ENCODE measurements around the gene FGF18. TPM values are rescaled to one million over a fixed set of nuclear protein-coding genes. Genes with fewer than 3 reads are reported as not detected.
"Not testable (repeated sequence)": the region's sequence is repeated elsewhere in the genome, so short reads cannot be mapped to it uniquely, and the experiment has no call there.

The FGF18 gene
- total and polyA plus RNA-seq, 2 donors from 2014 or later: 0.39 to 1.8 TPM

GRCh38 chr5:171371326-171371725 lies 48.1 kb upstream of the FGF18 start:
- H3K27me3 ChIP-seq (ENCODE audit: control insufficient read depth, insufficient read depth, low read length): no peaks in the 10 kb centered on the region
- no peaks in the 10 kb centered on the region for H3K36me3 ChIP-seq (ENCODE audit: control insufficient read depth in 2 of 3, insufficient read depth in 3 of 3, low read length in 3 of 3)
- no peak overlapping the region for H3K27ac ChIP-seq (ENCODE audit: low read depth in 2 of 2, low read length in 2 of 2)
- H3K9ac ChIP-seq (ENCODE audit: low read length in 3 of 3): no peak overlapping the region
- H3K4me3 ChIP-seq (ENCODE audit: low read length in 3 of 3): no peak overlapping the region
- TF ChIP-seq CTCF (IDR thresholded peaks at IDR 0.05; ENCODE audit: borderline replicate concordance, extremely low read depth, insufficient read depth): no peak
- no peaks in the 10 kb centered on the region for H3K9me3 ChIP-seq (ENCODE audit: control insufficient read depth in 2 of 3, insufficient read depth in 1 of 3, low read length in 3 of 3)
- H3K4me1 ChIP-seq (ENCODE audit: control insufficient read depth in 2 of 3, insufficient read depth in 2 of 3, low read depth in 1 of 3, low read length in 3 of 3): no peaks in the 10 kb centered on the region
- intact Hi-C loops (cut with DNase I): no loop called here
- FAIRE-seq (no peak), DNase-seq (peak in 1 of 5 donors; percentile 41)

GRCh38 chr5:171379961-171380360 lies 39.5 kb upstream of the FGF18 start:
- no peak overlapping the region for H3K4me3 ChIP-seq (ENCODE audit: low read length in 3 of 3)
- DNase-seq: peak in 1 of 5 donors; percentile 7

GRCh38 chr5:171384416-171384815 lies 35.0 kb upstream of the FGF18 start:
- H3K4me1 ChIP-seq (ENCODE audit: control insufficient read depth in 2 of 3, insufficient read depth in 2 of 3, low read depth in 1 of 3, low read length in 3 of 3); H3K36me3 ChIP-seq (ENCODE audit: control insufficient read depth in 2 of 3, insufficient read depth in 3 of 3, low read length in 3 of 3); intact Hi-C loops (cut with DNase I); H3K27me3 ChIP-seq (ENCODE audit: control insufficient read depth, insufficient read depth, low read length); H3K9me3 ChIP-seq (ENCODE audit: control insufficient read depth in 2 of 3, insufficient read depth in 1 of 3, low read length in 3 of 3); H3K4me3 ChIP-seq (ENCODE audit: low read length in 3 of 3); H3K27ac ChIP-seq (ENCODE audit: low read depth in 2 of 2, low read length in 2 of 2); DNase-seq; FAIRE-seq; H3K9ac ChIP-seq (ENCODE audit: low read length in 3 of 3): not testable (repeated sequence)

More at GRCh38 chr5:171379961-171380360, 39.5 kb upstream of the FGF18 start:
- Histone ChIP-seq H3K27ac (ENCODE audit: low read depth in 2 of 2, low read length in 2 of 2) (no peak overlapping the region), H3K4me1 (ENCODE audit: control insufficient read depth in 2 of 3, insufficient read depth in 2 of 3, low read depth in 1 of 3, low read length in 3 of 3) (no peaks in the 10 kb centered on the region), H3K9ac (ENCODE audit: low read length in 3 of 3) (no peak overlapping the region), H3K27me3 (ENCODE audit: control insufficient read depth, insufficient read depth, low read length) (no peaks in the 10 kb centered on the region), H3K36me3 (ENCODE audit: control insufficient read depth in 2 of 3, insufficient read depth in 3 of 3, low read length in 3 of 3) (no peaks in the 10 kb centered on the region), H3K9me3 (ENCODE audit: control insufficient read depth in 2 of 3, insufficient read depth in 1 of 3, low read length in 3 of 3) (no peaks in the 10 kb centered on the region)
- intact Hi-C loops (cut with DNase I): no loop called here
- no peak for TF ChIP-seq CTCF (IDR thresholded peaks at IDR 0.05; ENCODE audit: borderline replicate concordance, extremely low read depth, insufficient read depth)
- FAIRE-seq: no peak

- H3K9me3 ChIP-seq (ENCODE audit: control insufficient read depth in 2 of 3, insufficient read depth in 1 of 3, low read length in 3 of 3); H3K4me3 ChIP-seq (ENCODE audit: low read length in 3 of 3); H3K27me3 ChIP-seq (ENCODE audit: control insufficient read depth, insufficient read depth, low read length); H3K27ac ChIP-seq (ENCODE audit: low read depth in 2 of 2, low read length in 2 of 2); DNase-seq; H3K9ac ChIP-seq (ENCODE audit: low read length in 3 of 3); H3K4me1 ChIP-seq (ENCODE audit: control insufficient read depth in 2 of 3, insufficient read depth in 2 of 3, low read depth in 1 of 3, low read length in 3 of 3); intact Hi-C loops (cut with DNase I); FAIRE-seq; H3K36me3 ChIP-seq (ENCODE audit: control insufficient read depth in 2 of 3, insufficient read depth in 3 of 3, low read length in 3 of 3): not testable (repeated sequence)
These were observed 34.4 kb upstream of the FGF18 start for GRCh38 chr5:171384999-171385398.
